Right ventricle myocardium superior (tissue), 1 donor: ENCODE data around the gene ROCK2. TPM values are rescaled to one million over a fixed set of nuclear protein-coding genes. Genes with fewer than 3 reads are reported as not detected.

ENCODE experiments used
- ATAC-seq: fragments of 200-7000 bp; cut with Tn5 transposase; one replicate; pipeline ENCODE4 v1.9.1; 2020; ENCODE audit warnings: mild to moderate bottlenecking; ENCODE audit not compliant: poor library complexity
- DNase-seq: peaks from one replicate; pipeline ENCODE4 v3.0.0-alpha.2; 2020
- intact Hi-C: fragments of 100-400 bp; cut with DNase I; formaldehyde crosslinking; loops from one replicate; pipeline ENCODE4 v1.11.2; 2022
- total RNA-seq: library from RNA; stranded (reverse); fragmentation: NEBNext Ultra II Directional; extraction: Animal tissue kit (Norgen Biotek cat#: 25700); gene quantifications from one replicate; pipeline ENCODE4 v1.2.1, GENCODE V29; 2021
- donor health status: DM: no; HTN: yes; CAD: no; lungs with severe emphysema.

The ROCK2 gene
- total RNA-seq, 1 donor from 2014 or later, result 31.5 TPM

- no peak for DNase-seq
- ATAC-seq, result no peak
- intact Hi-C loops, result no loop called here
These were observed 22.6 kb downstream of the ROCK2 start for GRCh38 chr2:11321847-11322246.

- peak; percentile 19 for DNase-seq
- intact Hi-C loops, result no loop called here
- ATAC-seq, result no peak
These were observed 23.5 kb downstream of the ROCK2 start for GRCh38 chr2:11320698-11321492.

GRCh38 chr2:11319939-11320338, 24.5 kb downstream of the ROCK2 start:
- intact Hi-C loops, result no loop called here
- peak; percentile 22 for ATAC-seq
- no peak for DNase-seq

- DNase-seq (no peak), ATAC-seq (no peak)
- intact Hi-C loops, result no loop called here
These were observed 29.2 kb downstream of the ROCK2 start for GRCh38 chr2:11315074-11315705.

GRCh38 chr2:11314487-11314886, 29.9 kb downstream of the ROCK2 start:
- intact Hi-C loops, result no loop called here
- DNase-seq (no peak), ATAC-seq (no peak)

GRCh38 chr2:11312770-11313471, 31.5 kb downstream of the ROCK2 start:
- DNase-seq (no peak), ATAC-seq (no peak)
- intact Hi-C loops, result no loop called here

- ATAC-seq (no peak), DNase-seq (no peak)
- intact Hi-C loops, result no loop called here
These were observed 32.9 kb downstream of the ROCK2 start for GRCh38 chr2:11311543-11311942.

GRCh38 chr2:11310212-11310611, 34.2 kb downstream of the ROCK2 start:
- no peak for DNase-seq

GRCh38 chr2:11309706-11310105, 34.7 kb downstream of the ROCK2 start:
- intact Hi-C loops, result no loop called here
- ATAC-seq, result no peak
- no peak for DNase-seq

More at GRCh38 chr2:11310212-11310611, 34.2 kb downstream of the ROCK2 start:
- ATAC-seq, result no peak
- intact Hi-C loops, result no loop called here

GRCh38 chr2:11307764-11308415, 36.5 kb downstream of the ROCK2 start:
- DNase-seq (no peak), ATAC-seq (no peak)
- intact Hi-C loops, result no loop called here

- ATAC-seq, result peak; percentile 55
- intact Hi-C loops, result no loop called here
These were observed 38.5 kb downstream of the ROCK2 start for GRCh38 chr2:11305958-11306357.

GRCh38 chr2:11305338-11305737, 39.1 kb downstream of the ROCK2 start:
- DNase-seq (no peak), ATAC-seq (no peak)
- intact Hi-C loops, result no loop called here

More at GRCh38 chr2:11305958-11306357, 38.5 kb downstream of the ROCK2 start:
- DNase-seq, result no peak

- DNase-seq, result no peak
- intact Hi-C loops, result no loop called here
- ATAC-seq, result no peak
These were observed 40.0 kb downstream of the ROCK2 start for GRCh38 chr2:11304476-11304875.

- ATAC-seq, result no peak
- no peak for DNase-seq
- intact Hi-C loops, result no loop called here
These were observed 41.0 kb downstream of the ROCK2 start for GRCh38 chr2:11303290-11304013.

- ATAC-seq (no peak), DNase-seq (no peak)
- intact Hi-C loops, result no loop called here
These were observed 45.0 kb downstream of the ROCK2 start for GRCh38 chr2:11299439-11299838.

- no peak for ATAC-seq
- intact Hi-C loops, result no loop called here
- DNase-seq, result no peak
These were observed 45.8 kb downstream of the ROCK2 start for GRCh38 chr2:11298592-11298991.

GRCh38 chr2:11296401-11296800, 48.0 kb downstream of the ROCK2 start:
- DNase-seq (no peak), ATAC-seq (no peak)
- intact Hi-C loops, result no loop called here

GRCh38 chr2:11292464-11293255, 51.8 kb downstream of the ROCK2 start:
- intact Hi-C loops, result no loop called here
- DNase-seq (no peak), ATAC-seq (peak; percentile 54)
